ENCODE results near the gene RBPJ.

The RBPJ gene

DNA sequence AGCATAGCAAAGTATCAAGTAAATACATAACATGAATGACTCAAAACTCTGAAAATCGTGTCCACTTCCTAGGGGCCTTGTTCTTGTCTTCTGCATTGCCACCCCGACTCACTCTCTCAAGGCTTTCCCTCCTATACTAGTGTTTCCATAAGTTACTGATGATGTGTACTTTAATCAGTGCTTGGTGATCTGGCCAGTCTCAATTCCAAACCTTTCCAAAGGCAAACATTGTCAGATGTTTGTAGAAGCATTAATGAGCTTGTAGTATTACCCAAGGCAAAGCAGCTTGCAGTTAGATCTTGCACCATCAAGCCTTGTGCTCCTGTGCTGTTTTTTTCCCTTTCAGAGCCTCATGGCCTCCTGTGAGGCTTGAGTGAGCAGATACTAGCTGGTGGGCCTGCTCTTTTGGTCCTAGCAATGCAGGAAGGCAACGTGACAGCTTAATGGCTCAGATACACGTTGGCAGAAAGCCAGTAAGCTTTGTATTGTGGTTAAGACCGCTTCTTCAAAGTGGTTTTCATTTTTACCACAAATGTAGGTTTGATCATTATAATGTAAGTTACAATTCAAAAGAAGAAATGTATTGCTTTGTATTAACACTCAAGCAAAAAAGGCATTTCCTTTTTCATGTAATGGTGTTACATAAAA, 51.8 kb downstream of the RBPJ start:
- no peak overlapping the region for H3K4me3 ChIP-seq (replicated peaks; ENCODE audit: low read depth, low read length)
- H3K36me3 ChIP-seq (ENCODE audit: control insufficient read depth, insufficient read depth, low read length): no peaks in the 10 kb centered on the region
- TF ChIP-seq, protein P1, sequence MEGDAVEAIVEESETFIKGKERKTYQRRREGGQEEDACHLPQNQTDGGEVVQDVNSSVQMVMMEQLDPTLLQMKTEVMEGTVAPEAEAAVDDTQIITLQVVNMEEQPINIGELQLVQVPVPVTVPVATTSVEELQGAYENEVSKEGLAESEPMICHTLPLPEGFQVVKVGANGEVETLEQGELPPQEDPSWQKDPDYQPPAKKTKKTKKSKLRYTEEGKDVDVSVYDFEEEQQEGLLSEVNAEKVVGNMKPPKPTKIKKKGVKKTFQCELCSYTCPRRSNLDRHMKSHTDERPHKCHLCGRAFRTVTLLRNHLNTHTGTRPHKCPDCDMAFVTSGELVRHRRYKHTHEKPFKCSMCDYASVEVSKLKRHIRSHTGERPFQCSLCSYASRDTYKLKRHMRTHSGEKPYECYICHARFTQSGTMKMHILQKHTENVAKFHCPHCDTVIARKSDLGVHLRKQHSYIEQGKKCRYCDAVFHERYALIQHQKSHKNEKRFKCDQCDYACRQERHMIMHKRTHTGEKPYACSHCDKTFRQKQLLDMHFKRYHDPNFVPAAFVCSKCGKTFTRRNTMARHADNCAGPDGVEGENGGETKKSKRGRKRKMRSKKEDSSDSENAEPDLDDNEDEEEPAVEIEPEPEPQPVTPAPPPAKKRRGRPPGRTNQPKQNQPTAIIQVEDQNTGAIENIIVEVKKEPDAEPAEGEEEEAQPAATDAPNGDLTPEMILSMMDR (IDR thresholded peaks at IDR 0.05; ENCODE audit: insufficient read depth, low read length, poor library complexity, severe bottlenecking): no peak
- DNase-seq (ENCODE audit: extremely low read depth, insufficient read length): peak; percentile 43
- no peaks in the 10 kb centered on the region for H3K27me3 ChIP-seq (replicated peaks; ENCODE audit: control insufficient read depth, insufficient read depth, low read length)

DNA sequence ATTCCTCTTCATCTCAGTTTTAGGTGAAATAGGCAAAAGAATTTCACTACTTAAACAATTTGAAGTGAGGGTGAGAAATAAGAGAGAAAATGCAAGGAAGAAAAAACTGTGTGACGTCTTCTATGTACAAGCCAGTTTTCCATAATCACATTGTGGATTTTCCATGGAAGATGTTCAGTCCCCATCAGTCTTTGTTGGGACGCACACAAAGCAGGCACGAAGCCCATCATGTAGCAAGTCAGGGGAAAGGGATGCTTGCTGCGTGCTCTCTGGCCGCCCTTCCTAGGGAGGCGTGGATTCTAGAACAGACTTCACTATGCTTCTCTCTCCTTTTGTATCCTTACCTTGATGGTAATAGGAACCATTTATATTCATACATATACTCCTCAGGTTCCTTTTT, 54.7 kb downstream of the RBPJ start:
- no peak overlapping the region for H3K4me3 ChIP-seq (replicated peaks; ENCODE audit: low read depth, low read length)
- DNase-seq (ENCODE audit: extremely low read depth, insufficient read length): no peak
- no peaks in the 10 kb centered on the region for H3K36me3 ChIP-seq (ENCODE audit: control insufficient read depth, insufficient read depth, low read length)
- TF ChIP-seq, protein P1 (IDR thresholded peaks at IDR 0.05; ENCODE audit: insufficient read depth, low read length, poor library complexity, severe bottlenecking): no peak
- H3K27me3 ChIP-seq (replicated peaks; ENCODE audit: control insufficient read depth, insufficient read depth, low read length): no peaks in the 10 kb centered on the region

DNA sequence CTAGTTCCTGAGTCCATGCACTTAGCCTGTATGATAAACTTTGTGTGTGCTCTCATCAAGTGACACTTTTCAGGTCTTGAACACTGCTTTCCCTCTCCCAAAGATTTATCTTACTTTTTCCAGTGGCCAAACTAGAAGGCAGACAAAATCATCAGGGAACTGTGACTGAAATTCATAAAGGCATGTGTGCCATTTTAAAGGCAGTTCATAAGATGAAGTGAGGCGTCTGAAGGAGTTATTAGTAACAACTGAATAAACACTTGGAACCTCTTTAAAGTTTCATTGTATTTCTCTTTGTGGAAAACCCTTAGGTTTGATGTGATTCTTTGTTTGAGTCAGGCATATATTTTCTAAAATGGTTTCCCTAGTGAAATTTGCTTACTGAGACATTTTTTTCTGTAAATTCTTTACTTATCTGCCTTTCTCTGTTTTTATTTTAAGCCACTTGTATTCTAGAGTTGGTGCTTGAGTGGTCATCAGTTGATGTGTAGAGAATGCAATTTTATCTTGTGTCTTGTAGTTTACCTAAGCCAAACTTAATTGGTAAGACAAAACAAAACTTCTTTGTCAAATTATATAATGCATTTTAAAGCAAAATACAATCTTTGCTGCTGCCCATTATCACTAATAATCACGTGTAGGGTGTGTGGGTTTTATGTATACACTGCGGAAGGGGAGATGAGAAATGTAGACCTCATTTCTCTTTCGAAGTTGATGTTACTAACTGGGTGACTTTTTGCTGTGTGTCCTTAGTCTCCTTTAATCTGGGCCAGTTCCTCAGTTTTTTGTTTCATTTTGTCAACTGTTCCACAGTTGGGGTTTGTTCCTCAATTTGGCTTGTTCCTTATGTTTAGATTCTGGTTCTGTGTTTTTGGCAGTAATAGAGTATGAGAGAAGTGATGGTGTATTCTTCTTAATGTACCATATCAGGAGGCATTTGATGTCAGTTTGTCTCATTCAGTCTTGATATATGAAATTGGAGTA, 56.8 kb downstream of the RBPJ start:
- TF ChIP-seq, protein P1 (IDR thresholded peaks at IDR 0.05; ENCODE audit: insufficient read depth, low read length, poor library complexity, severe bottlenecking): no peak
- DNase-seq (ENCODE audit: extremely low read depth, insufficient read length): no peak
- Histone ChIP-seq H3K36me3 (ENCODE audit: control insufficient read depth, insufficient read depth, low read length) (no peaks in the 10 kb centered on the region), H3K4me3 (replicated peaks; ENCODE audit: low read depth, low read length) (no peak overlapping the region), H3K27me3 (replicated peaks; ENCODE audit: control insufficient read depth, insufficient read depth, low read length) (no peaks in the 10 kb centered on the region)

DNA sequence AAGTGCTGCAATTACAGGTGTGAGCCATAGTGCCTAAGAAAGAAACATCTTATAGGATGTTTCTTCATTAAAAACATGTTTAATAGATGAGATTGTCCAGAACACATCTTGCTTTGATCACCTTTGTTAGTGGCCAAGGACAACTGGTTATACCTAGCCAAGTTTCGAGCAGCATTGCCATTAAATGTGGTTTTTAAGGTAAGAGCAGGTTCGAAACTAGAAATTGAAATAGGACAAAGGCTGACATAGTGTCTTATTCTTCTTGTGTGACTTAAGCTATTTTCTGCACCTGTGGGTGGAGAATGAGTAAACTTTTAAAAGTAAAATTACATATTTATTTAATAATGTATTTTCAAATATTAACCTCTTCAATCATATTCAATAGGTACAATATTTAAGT, 59.0 kb downstream of the RBPJ start:
- TF ChIP-seq, protein P1 (IDR thresholded peaks at IDR 0.05; ENCODE audit: insufficient read depth, low read length, poor library complexity, severe bottlenecking): no peak

DNA sequence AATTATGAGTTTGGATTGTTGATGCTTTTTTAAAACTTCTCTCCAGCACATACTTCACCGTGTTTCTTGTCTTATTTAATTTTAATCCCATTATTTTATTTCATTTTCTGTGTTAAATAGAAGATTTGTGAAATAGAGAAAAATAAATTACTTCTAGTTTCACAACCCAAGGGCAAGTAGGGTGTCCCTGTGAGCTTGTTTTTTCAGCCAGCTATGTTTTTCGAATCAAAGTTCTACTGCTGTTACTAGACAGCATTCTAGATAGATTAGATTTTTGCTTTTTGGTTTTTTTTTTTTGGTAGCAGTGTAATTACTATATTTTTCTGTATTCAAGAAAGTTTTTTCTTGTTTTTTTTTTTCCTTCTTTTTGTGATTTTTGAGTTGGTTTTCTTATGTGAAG, 59.9 kb downstream of the RBPJ start:
- no peaks in the 10 kb centered on the region for H3K27me3 ChIP-seq (replicated peaks; ENCODE audit: control insufficient read depth, insufficient read depth, low read length)
- H3K4me3 ChIP-seq (replicated peaks; ENCODE audit: low read depth, low read length): no peak overlapping the region
- no peaks in the 10 kb centered on the region for H3K36me3 ChIP-seq (ENCODE audit: control insufficient read depth, insufficient read depth, low read length)
- DNase-seq (ENCODE audit: extremely low read depth, insufficient read length): no peak
- TF ChIP-seq, protein P1 (IDR thresholded peaks at IDR 0.05; ENCODE audit: insufficient read depth, low read length, poor library complexity, severe bottlenecking): no peak

More for the DNA sequence above, 59.0 kb downstream of the RBPJ start:
- no peaks in the 10 kb centered on the region for H3K27me3 ChIP-seq (replicated peaks; ENCODE audit: control insufficient read depth, insufficient read depth, low read length)
- H3K4me3 ChIP-seq (replicated peaks; ENCODE audit: low read depth, low read length): no peak overlapping the region
- DNase-seq (ENCODE audit: extremely low read depth, insufficient read length): no peak
- H3K36me3 ChIP-seq (ENCODE audit: control insufficient read depth, insufficient read depth, low read length): no peaks in the 10 kb centered on the region

All from GM06990 (cell line).